ENCODE data around the gene ZNF316.

GRCh38 chr7:6616854-6617643 is 20.1 kb upstream of the ZNF316 start:
- TF ChIP-seq REST (IDR thresholded peaks at IDR 0.05; ENCODE audit: insufficient read depth in 1 of 2, low read depth in 2 of 2, low read length in 2 of 2): no peak
- TF ChIP-seq POLR2AphosphoS5 (IDR thresholded peaks at IDR 0.05; ENCODE audit: low read depth, low read length): no peak
- no peak for TF ChIP-seq TAF1 (IDR thresholded peaks at IDR 0.05; ENCODE audit: borderline replicate concordance, insufficient read depth, low read length)
- no peak for TF ChIP-seq FOXP2 (optimal IDR thresholded peaks at IDR 0.05; ENCODE audit: borderline replicate concordance, extremely low read depth, extremely low read length, insufficient read depth)
- no peak for TF ChIP-seq SIN3A (IDR thresholded peaks at IDR 0.05; ENCODE audit: borderline replicate concordance, insufficient read depth, low read length)
